Epithelial cell of proximal tubule (primary cell): ENCODE measurements around the gene CNDP2. TPM values are rescaled to one million over a fixed set of nuclear protein-coding genes. Genes with fewer than 3 reads are reported as not detected.

Experiments used
- DNase-seq: peaks from one replicate; pipeline ENCODE4 v3.0.0-alpha.2; 2011; ENCODE audit warnings: low read depth
- H3K4me3 ChIP-seq: 2 replicates; pipeline ENCODE4 v1.5.1; 2011; ENCODE audit warnings: low read depth, mild to moderate bottlenecking, low read length
- CTCF ChIP-seq: conservative IDR thresholded peaks from 2 replicates; pipeline ENCODE4 v1.5.1; 2012; ENCODE audit warnings: low read depth, mild to moderate bottlenecking, low read length
- total RNA-seq: library from RNA; depleted of rRNA; stranded (reverse); fragments of >200 nt; gene quantifications from 2 replicates; pipeline ENCODE4 v1.2.3, GENCODE V29; 2015

Gene CNDP2
- total RNA-seq, 1 donor from 2014 or later = 171 TPM

- no peak for TF ChIP-seq CTCF
- no peak overlapping the region for H3K4me3 ChIP-seq
- DNase-seq = no peak
Measured at GRCh38 chr18:74546007-74546406, 49.8 kb downstream of the CNDP2 start.

GRCh38 chr18:74546751-74547530, 50.8 kb downstream of the CNDP2 start:
- no peak for DNase-seq
- TF ChIP-seq CTCF = no peak
- no peak overlapping the region for H3K4me3 ChIP-seq

GRCh38 chr18:74547860-74548259, 51.7 kb downstream of the CNDP2 start:
- no peak overlapping the region for H3K4me3 ChIP-seq
- DNase-seq = no peak
- TF ChIP-seq CTCF = no peak

- no peak for TF ChIP-seq CTCF
- no peak for DNase-seq
- no peak overlapping the region for H3K4me3 ChIP-seq
Measured at GRCh38 chr18:74549591-74550104, 53.5 kb downstream of the CNDP2 start.

GRCh38 chr18:74550886-74551285, 54.7 kb downstream of the CNDP2 start:
- DNase-seq = no peak
- TF ChIP-seq CTCF = no peak
- H3K4me3 ChIP-seq = no peak overlapping the region

- DNase-seq = no peak
- no peak for TF ChIP-seq CTCF
- no peak overlapping the region for H3K4me3 ChIP-seq
Measured at GRCh38 chr18:74551452-74551851, 55.3 kb downstream of the CNDP2 start.
